HG02870 (cell line): Measurements from ENCODE around the gene SLC25A30.

Experiments used
- ATAC-seq: cut with Tn5 transposase; IDR thresholded peaks from one replicate; pipeline ENCODE4 v1.9.1; 2021; ENCODE audit warnings: mild to moderate bottlenecking, moderate library complexity; ENCODE audit not compliant: unreplicated experiment

The SLC25A30 gene, protein sequence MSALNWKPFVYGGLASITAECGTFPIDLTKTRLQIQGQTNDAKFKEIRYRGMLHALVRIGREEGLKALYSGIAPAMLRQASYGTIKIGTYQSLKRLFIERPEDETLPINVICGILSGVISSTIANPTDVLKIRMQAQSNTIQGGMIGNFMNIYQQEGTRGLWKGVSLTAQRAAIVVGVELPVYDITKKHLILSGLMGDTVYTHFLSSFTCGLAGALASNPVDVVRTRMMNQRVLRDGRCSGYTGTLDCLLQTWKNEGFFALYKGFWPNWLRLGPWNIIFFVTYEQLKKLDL

GRCh38 chr13:45417790-45418534 is at the start of gene SLC25A30:
SLC25A30 (minus strand) TSS chr13:45418373; CDS start chr13:45411425, 6,948 bp downstream.
- ATAC-seq: peak; percentile 90

GRCh38 chr13:45466359-45466758 is 48.2 kb upstream of the SLC25A30 start:
- no peak for ATAC-seq

DNA sequence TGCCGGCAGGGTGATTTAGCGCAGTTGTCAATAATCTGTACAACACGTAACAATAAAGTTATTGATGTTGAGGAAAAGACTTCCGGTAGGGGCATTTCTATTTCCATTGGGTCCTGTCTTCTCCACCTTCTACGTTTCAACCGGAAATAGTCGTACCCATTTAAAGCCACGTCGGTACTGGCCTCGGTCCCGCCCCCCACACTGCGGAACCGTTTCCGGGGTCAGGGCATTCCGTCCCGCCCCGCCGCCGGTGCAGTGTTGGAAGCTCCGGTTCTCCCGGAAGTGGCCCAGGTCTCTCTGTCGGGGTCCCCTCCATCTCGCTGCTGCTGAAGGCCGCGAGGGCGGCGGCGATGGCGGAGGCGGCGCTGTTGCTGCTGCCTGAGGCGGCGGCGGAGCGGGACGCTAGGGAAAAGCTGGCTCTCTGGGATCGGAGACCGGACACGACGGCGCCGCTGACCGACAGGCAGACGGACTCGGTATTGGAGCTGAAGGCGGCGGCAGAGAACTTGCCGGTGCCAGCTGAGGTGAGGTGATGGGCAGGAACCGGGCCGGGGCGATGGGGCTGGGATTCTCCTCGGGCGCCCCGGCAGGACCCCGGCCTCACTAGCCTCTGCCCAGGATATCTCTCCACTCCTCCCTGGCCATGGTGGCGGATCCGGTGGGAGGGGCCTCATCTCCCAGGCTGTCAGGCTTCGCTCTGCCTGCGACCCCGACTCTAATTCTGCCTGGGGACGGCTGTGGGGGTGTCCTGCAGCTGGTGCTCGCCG is 46.7 kb upstream of the SLC25A30 start, which contains the start of gene COG3:
COG3 (plus strand) TSS at position 253 of the 767 bp plus-strand sequence; CDS start at position 351, 98 bp downstream.
- peak; percentile 91 for ATAC-seq

GRCh38 chr13:45464141-45464686 is 46.0 kb upstream of the SLC25A30 start:
- no peak for ATAC-seq

DNA sequence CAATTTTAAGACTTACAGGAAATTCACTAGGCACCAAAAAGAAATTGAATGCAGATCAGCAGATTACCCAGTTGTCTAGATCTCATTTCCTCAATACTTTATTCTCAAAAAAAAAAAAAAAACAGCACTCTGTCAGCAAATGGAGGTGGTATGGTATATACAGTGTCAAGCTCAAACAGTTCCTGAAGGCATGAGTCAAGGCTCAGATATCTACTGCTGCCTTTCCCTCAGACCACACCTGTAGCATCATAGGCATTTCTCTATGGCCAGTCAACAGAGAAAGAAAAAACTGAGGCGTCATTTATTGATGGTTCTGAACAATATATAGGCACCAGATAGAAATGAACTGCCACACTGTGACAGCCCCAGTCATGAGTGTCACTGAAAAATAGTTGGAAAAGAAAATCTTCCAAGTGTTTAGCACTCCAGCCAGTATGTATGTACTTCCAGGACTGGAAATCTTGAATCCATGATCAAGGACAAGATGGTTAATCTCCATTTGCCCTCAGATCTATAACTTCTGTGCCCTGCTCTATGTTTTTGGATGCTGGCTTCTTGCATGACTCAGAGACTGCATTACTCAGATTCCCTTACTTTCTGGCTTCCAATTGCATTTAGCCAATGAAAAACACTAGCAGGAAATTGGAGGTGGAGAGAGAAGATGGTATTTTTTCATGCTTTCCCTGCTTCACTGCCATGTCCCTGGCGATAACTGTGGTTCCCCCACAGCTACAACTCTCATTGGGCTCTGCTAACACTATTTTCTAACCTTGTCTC is 38.2 kb upstream of the SLC25A30 start:
- no peak for ATAC-seq

DNA sequence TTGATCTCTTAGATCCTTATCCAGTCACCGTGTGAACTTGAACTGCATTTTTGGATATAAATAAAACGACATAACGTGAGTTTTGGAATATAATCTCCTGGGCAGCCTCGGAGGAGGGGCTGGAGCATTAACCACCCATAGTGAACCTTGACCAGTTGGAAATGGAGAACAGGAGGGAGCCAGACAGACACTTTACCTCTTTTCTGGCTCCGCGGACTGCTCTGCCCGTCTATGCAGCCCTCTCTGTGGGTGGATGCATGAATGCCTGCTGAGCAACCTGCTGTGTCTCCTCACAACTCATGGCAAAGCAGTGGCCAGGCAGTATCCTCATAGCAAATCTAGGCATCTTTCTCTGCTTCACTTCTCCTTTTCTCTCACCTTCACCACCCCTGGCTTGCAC is 36.0 kb upstream of the SLC25A30 start:
- ATAC-seq: no peak

GRCh38 chr13:45451282-45451681 is 33.1 kb upstream of the SLC25A30 start:
- ATAC-seq: no peak

DNA sequence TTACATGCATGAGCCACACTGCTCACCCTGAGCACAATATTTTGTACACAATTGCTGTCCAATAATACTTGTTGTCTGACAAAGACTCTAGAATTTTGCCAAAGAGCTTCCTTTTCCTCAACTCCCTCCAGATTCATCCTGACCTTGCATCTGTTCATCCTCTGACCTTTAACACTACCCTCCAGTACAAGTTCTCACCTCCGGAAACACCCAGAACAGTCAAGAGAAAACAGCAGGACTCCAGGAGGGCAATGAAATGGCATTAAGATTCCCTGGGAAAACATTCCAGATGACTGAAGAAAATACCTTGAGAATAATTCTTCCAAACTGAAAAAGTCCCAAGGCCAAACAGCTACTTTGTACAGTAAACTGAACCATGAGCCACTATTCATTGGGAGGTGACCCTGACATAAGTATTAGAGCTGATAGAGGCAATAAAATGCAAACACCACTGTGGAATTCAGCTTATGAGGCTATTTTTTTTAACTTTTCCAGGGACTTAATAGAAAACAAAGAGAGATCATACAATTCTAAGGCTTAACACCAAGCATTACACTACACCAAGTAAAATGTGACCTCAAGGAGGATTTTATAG is 30.9 kb upstream of the SLC25A30 start:
- ATAC-seq: no peak

DNA sequence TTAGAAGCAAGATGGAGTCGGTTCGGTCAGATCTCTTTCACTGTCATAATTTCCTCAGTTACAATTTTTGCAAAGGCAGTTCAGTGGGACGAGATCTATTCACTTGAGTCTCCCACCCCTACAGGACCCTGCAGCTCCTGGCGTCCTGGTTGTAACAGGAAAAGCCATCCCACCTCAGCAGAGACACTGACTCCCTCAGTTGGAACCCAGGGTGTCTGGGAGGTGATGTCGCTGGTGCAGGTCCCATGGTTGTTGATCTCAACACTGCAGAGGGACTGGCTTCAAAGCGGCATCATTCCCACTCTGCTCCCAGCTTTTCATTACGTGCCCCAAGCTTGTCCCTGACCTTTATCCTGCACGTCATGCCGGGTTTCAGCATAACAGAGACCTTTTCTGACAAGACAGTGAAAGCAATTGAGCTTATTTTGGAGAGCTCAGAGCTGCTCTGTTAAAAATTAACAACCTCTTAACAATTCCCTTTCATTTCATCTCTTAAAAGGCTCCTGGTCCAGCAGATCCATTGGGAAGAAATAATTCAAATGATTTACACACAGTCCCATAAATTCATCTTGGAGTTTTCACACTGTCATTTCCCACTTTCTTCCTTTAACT is 29.0 kb upstream of the SLC25A30 start:
- ATAC-seq: no peak

DNA sequence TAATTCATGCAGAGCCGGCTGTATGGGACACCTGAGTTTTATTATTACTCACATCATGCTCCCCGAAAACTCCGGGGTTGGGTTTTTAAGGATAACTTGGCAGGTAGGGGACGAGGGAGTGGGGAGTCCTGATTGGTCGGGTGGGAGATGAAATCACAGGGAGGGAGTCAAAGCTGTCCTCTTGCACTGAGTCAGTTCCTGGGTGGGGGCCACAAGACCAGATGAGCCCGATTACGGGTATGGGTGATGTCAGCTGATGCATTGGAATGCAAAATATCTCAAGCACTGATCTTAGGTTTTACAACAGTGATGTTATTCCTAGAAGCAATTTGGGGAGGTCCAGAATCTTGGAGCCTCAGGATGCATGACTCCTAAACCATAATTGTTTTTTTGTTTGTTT is 28.0 kb upstream of the SLC25A30 start:
- no peak for ATAC-seq

DNA sequence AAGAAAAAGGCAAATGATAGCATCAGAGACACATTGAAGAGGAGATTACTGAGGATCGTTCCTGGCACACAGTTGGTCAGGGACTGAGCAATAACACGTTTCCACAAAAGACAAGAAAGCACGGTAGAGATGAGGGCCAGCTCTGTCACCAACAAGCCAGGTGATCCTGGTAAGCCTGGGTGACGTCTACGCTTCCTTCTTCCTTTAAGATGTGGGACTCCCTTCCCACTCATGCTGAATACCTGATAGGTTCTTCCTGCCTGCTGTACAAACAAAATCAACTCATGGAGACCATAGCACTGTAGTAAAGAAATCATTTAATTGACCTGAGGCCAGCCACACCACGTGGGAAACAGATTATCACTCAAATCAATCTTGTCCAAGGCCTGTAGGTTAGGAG is 26.9 kb upstream of the SLC25A30 start:
- no peak for ATAC-seq

DNA sequence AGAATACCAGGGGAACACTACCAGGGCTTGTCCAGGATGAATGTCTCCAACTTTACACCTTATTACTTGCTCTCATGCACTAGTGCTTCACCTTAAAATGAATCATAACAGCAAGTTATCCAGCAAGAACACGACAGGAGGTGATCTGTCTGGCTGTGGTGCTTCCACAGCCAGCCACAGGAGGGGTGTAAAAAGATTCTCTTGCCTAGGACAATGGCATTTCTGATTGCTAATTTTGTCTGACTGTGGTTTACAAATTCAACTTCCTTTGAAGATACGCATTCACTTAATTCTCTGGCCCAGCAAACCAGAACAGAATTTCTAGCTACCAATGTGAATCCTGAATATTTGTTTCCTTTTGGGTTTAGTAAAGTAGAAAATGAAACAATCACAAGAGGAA is 23.5 kb upstream of the SLC25A30 start:
- peak; percentile 48 for ATAC-seq

DNA sequence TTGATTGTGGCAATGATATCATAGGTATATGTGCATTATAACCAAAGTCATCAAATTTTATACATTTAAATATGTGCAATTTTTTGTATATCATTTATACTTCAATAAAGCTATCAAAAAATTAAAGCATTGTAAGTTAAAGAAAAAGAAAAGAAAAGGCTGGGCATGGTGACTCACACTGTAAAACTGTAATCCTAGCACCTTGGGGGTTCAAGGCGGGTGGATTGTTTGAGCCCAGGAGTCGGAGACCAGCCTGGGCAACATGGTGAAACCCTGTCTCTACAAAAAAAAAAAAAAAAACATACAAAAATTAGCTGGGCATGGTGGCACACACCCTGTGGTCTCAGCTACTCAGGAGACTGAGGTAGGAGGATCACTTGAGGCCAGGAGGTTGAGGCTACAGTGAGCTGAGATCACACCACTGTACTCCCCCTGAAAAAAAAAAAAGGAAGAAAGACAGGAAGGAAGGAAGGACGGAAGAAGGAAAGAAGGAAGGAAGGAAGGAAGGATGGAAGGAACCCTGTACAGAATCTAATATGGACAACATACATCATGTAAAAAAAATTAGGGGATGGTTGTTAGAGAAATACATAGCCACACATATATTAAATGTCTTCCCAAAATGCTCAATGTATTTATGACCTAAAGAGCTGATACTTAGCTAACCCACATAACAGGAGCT is 21.7 kb upstream of the SLC25A30 start:
- no peak for ATAC-seq

- ATAC-seq: no peak
Observed at GRCh38 chr13:45439008-45439407, 20.8 kb upstream of the SLC25A30 start.

DNA sequence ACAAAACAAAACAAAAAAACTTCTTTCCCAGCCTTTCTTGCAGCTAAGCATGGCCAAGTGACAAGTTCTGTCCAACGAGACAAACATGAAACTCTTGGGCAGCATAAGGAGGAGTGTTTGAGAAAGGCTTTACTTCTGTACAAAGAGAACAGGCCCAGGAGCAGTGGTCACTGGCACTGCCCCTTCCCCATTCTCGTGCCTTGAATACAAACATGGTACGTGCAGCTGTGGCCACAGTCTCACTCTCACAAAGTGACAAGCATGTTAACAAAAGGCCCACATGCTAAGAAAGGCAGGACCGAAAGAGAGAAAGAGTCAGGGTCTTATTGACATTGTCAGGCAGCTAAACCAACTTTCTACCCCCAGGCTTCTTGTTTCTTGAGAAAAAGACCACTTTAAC is 19.8 kb upstream of the SLC25A30 start:
- no peak for ATAC-seq

GRCh38 chr13:45436953-45437352 is 18.8 kb upstream of the SLC25A30 start:
- ATAC-seq: no peak

DNA sequence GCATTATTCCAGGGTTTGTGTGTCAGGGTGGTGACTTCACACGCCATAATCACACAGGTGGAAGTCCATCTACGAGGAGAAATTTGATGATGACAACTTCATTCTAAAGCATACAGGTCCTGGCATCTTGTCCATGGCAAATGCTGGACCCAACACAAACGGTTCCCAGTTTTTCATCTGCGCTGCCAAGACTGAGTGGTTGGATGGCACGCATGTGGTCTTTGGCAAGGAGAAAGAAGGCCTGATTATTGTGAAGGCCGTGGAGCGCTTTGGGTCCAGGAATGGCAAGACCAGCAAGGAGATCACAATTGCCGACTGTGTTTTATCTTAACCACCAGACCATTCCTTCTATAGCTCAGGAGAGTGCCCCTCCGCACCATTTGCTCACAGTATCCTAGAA is 18.2 kb upstream of the SLC25A30 start:
- no peak for ATAC-seq

- no peak for ATAC-seq
Observed at GRCh38 chr13:45434556-45435371, 16.6 kb upstream of the SLC25A30 start.
